ENCODE results near the gene UBE2D2.

- TF ChIP-seq ZFP41 (CRISPR knock-in tag; IDR thresholded peaks at IDR 0.05; ENCODE audit: borderline replicate concordance) (no peak), ZNF207 (IDR thresholded peaks at IDR 0.05; ENCODE audit: borderline replicate concordance) (no peak), GABPA (IDR thresholded peaks at IDR 0.05; ENCODE audit: low read depth, low read length) (no peak), GABPA (CRISPR knock-in tag; IDR thresholded peaks at IDR 0.05; ENCODE audit: low read depth) (no peak), ZNF577 (CRISPR knock-in tag; IDR thresholded peaks at IDR 0.05; ENCODE audit: borderline replicate concordance, low read depth) (no peak), JUND (CRISPR knock-in tag; IDR thresholded peaks at IDR 0.05) (no peak), ZNF224 (CRISPR knock-in tag; IDR thresholded peaks at IDR 0.05) (peak; percentile 51; the same call in 1 of the 2 replicates)
Measured at GRCh38 chr5:139650031-139650688, 89.0 kb downstream of the UBE2D2 start.
